Ovary (tissue), 9 donors: ENCODE measurements around the gene PCDH17. TPM values are rescaled to one million over a fixed set of nuclear protein-coding genes. Genes with fewer than 3 reads are reported as not detected.
A peak's percentile ranks its signal among the peaks of the same experiment; 100 is the strongest.

ENCODE experiments used
- DNase-seq, 5 donors: peaks; one replicate each; pipeline ENCODE4 v3.0.0-alpha.2; 2019 to 2020
- H3K27ac ChIP-seq, 2 donors: fragments of 200-600 bp; one replicate each; pipeline versions ENCODE4 v1.5.1 to v1.8.0; 2019 to 2022
- H3K27me3 ChIP-seq: fragments of 200-600 bp; one replicate; pipeline ENCODE4 v1.8.0; 2022
- H3K36me3 ChIP-seq: fragments of 200-600 bp; sonication (generic); one replicate; pipeline ENCODE4 v1.5.1; 2019
- H3K4me1 ChIP-seq: one replicate; pipeline ENCODE4 v1.8.1; 2013; ENCODE audit warnings: mild to moderate bottlenecking, moderate library complexity; ENCODE audit not compliant: insufficient read depth
- H3K4me3 ChIP-seq: fragments of 200-600 bp; sonication (generic); one replicate; pipeline ENCODE4 v1.5.1; 2017
- H3K9me3 ChIP-seq, 2 donors: fragments of 200-600 bp in 1 of 2; sonication (generic) in 1 of 2; one replicate each; pipeline versions ENCODE4 v1.5.1 to v1.8.1; 2013 to 2019; ENCODE audit warnings: mild to moderate bottlenecking in 1 of 2, moderate library complexity in 1 of 2
- EP300 ChIP-seq: sonication (generic); formaldehyde crosslinking; IDR thresholded peaks from one replicate; pipeline ENCODE4 v1.6.1; 2017; ENCODE audit warnings: antibody characterized with exemption
- POLR2A ChIP-seq: fragments of 450-650 bp; IDR thresholded peaks from one replicate; pipeline ENCODE4 v1.6.1; 2017; ENCODE audit warnings: antibody characterized with exemption, mild to moderate bottlenecking, moderate library complexity
- WGBS, 3 donors: extraction: QIAGEN DNeasy Blood & Tissue Kit in 1 of 3; methylation state at CpG; one replicate each; pipeline versions ENCODE4 v1.1.5 to v1.1.7; 2013 to 2017; 5-methylcytosine and 5-hydroxymethylcytosine counted together
- intact Hi-C, 4 donors: fragments of 100-400 bp; cut with DNase I; formaldehyde crosslinking; loops; one replicate each; pipeline versions ENCODE4 v1.11.0 to v1.15.1; 2022 to 2023
- polyA plus RNA-seq, 2 donors: library from polyadenylated mRNA; stranded (reverse); fragments of 200-250 nt in 1 of 2; fragments of 350-450 nt in 1 of 2; fragmentation: Illumina TruSeq in 1 of 2; extraction: RNeasy Lipid Tissue Mini Kit (QIAGEN cat#74804) in 1 of 2; gene quantifications; one replicate each; pipeline ENCODE4 v1.2.3, GENCODE V29; 2013 to 2014
- total RNA-seq, 7 donors: library from RNA; depleted of rRNA in 2 of 7; stranded (reverse); fragments of >200 nt in 2 of 7; fragmentation: NEBNext Ultra II Directional in 3 of 7; extraction: Animal tissue kit (Norgen Biotek cat#: 25700) in 3 of 7; gene quantifications; one replicate each; pipeline versions ENCODE4 v1.1.0 to v1.2.4, GENCODE V29; 2016 to 2023
- TF ChIP-seq, protein P1 (sequence below), 3 donors: fragments of 450-650 bp in 2 of 3; fragments of 200-600 bp in 1 of 3; IDR thresholded peaks; one replicate each; pipeline versions ENCODE4 v1.5.1 to v1.8.0; 2016 to 2022; ENCODE audit warnings: antibody characterized with exemption in 3 of 3, mild to moderate bottlenecking in 1 of 3
- donor health status: DM: no; HTN: no; CAD: no; lungs with moderate emphysema.
- donor health status: DM: no; HTN: no; CAD: no.
- donor health status: Bipolar disorder and iron deficiency.
- donor health status: DM: yes; HTN: yes; CAD: no.
- donor health status: DM: no; HTN: no; CAD: no.
- donor health status: DM: yes; HTN: yes; CAD: no.

PCDH17 gene
- total and polyA plus RNA-seq, 9 donors = 1.2 to 21.3 (median 2.4) TPM

DNA sequence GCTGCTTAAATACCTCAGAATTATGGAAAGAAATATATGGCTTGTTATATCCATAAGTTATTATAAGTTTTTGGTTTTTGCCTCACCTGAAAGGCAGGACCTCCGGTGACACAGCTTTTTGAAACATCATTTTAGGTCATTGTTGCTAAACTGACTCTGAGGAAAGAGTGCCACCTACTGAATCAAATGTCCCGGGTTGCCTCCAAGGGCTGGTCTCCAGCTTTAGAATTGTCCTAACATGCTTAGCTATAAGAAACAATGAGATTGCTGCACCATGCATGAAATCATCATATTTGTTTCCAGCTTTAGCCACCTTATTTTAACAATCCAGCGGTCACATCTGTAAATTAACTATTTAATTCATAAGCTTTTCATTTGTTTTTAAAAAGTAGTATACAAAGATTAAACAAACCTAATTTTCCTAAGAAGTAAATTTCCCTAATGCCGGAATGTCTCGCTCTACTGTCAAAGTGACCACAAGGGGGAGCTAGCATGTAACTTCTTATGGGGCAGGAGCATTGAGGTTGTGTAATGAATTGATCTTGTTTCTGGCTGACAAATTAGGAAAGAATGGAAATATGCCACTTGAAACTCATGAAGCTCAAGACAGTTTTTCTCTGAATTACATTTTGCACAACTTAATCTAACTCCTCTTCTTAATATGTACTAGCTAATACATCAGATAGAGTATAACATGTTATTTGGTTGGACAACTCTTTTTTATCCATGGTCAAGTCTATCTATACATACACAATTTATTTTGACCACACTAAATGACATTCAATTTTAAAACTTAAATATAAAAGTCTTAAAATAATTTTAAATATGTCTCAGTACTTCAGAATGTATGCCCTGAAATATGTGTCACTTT is 6.7 kb upstream of the PCDH17 start:
- H3K4me3 ChIP-seq = no peak overlapping the region
- DNase-seq = no peak
- no peaks in the 10 kb centered on the region for H3K9me3 ChIP-seq
- TF ChIP-seq, protein P1, sequence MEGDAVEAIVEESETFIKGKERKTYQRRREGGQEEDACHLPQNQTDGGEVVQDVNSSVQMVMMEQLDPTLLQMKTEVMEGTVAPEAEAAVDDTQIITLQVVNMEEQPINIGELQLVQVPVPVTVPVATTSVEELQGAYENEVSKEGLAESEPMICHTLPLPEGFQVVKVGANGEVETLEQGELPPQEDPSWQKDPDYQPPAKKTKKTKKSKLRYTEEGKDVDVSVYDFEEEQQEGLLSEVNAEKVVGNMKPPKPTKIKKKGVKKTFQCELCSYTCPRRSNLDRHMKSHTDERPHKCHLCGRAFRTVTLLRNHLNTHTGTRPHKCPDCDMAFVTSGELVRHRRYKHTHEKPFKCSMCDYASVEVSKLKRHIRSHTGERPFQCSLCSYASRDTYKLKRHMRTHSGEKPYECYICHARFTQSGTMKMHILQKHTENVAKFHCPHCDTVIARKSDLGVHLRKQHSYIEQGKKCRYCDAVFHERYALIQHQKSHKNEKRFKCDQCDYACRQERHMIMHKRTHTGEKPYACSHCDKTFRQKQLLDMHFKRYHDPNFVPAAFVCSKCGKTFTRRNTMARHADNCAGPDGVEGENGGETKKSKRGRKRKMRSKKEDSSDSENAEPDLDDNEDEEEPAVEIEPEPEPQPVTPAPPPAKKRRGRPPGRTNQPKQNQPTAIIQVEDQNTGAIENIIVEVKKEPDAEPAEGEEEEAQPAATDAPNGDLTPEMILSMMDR (IDR thresholded peaks at IDR 0.05) = no peak
- TF ChIP-seq EP300 (no peak), POLR2A (no peak)
- H3K36me3 ChIP-seq = no peaks in the 10 kb centered on the region
- H3K27me3 ChIP-seq = no peaks in the 10 kb centered on the region
- H3K27ac ChIP-seq = no peak overlapping the region
- peaks cover 3% of the 10 kb centered on the region for H3K4me1 ChIP-seq
- intact Hi-C loops = no loop called here
- WGBS, 3 donors = 7 to 11% (median 10%) methylated on average over 5 of the region's 5 CpGs

DNA sequence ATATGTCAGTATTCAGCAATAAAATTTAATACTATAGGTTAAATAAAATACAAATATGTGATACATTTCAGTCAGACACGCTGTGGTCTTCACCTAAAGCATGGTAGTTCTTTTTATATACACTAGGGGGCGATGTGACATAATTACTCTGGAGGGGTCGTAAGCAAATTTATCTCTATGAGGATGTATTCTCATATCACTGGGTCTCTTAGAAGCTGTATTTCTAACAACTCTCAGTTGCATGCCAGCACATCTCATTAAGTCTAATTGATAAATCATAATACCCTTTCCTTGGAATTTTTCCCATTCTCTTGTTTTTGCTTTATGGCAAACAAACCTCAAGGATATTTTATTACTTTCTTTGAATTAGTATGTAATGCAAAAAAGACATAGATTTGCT is 3.9 kb upstream of the PCDH17 start:
- Histone ChIP-seq H3K4me3 (no peak overlapping the region), H3K9me3 (no peaks in the 10 kb centered on the region), H3K36me3 (no peaks in the 10 kb centered on the region), H3K27ac (no peak overlapping the region), H3K4me1 (peaks cover 11% of the 10 kb centered on the region), H3K27me3 (no peaks in the 10 kb centered on the region)
- TF ChIP-seq EP300 (no peak), POLR2A (no peak)
- TF ChIP-seq, protein P1 (IDR thresholded peaks at IDR 0.05) = no peak
- WGBS, 3 donors = 2 to 5% (median 3%) methylated on average over 3 of the region's 3 CpGs
- DNase-seq = no peak
- intact Hi-C loops = no loop called here

DNA sequence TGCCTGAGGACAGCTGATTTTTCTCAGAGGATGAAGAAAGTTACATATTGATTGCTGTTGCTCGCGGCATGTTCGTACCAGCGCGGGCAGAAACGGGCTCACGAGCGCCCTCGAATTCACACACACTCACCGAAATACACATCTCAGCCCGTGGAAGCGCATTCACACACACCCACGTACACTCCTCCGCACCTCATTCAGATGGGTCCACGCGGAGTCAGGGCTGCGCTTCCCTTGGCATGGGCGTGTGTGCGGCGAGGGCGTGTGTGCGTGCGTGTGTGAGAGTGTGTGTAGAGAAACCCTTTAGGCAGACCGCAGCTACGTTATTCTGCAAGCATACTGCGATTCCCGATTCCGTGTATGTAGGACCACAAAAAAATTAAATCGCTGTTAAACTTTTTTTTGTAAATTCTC is 2.1 kb upstream of the PCDH17 start:
- intact Hi-C loops = no loop called here
- no peaks in the 10 kb centered on the region for H3K27me3 ChIP-seq
- DNase-seq = no peak

DNA sequence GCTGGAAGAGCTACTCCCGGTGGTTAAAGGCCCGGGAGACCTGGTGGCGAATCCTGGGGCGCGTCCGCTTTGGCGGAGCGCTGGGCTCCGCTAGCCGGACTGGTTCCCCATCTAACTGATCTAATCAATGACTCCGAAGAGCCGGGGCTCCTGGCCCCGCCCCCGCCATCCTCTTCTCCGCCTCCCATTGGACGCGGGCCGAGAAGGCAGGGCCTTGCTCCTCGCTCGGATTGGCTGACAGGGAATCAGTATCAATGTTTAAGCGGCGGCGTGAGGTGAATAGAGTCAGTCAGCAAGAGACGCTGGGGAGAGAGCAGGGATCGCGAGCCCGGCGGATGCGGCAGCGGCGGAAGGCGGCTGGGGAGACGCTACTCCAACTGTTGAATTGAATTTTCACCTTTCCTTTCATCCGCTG is 1.7 kb upstream of the PCDH17 start:
- Histone ChIP-seq H3K27me3 (no peaks in the 10 kb centered on the region), H3K9me3 (peaks cover 0 to 6% of the 10 kb centered on the region in 2 donors), H3K4me3 (peak overlapping the region; percentile 14), H3K4me1 (peaks cover 11% of the 10 kb centered on the region), H3K27ac (no peak overlapping the region), H3K36me3 (no peaks in the 10 kb centered on the region)
- intact Hi-C loops = no loop called here
- TF ChIP-seq EP300 (no peak), POLR2A (no peak)
- TF ChIP-seq, protein P1 (IDR thresholded peaks at IDR 0.05) = no peak
- 1% methylated on average over 34 of the region's 34 CpGs for WGBS, 3 donors
- DNase-seq = peak in 4 of 5 donors; percentile 41 to 70 (median 60)

More for the DNA sequence above, 2.1 kb upstream of the PCDH17 start:
- H3K4me1 ChIP-seq = peaks cover 11% of the 10 kb centered on the region
- peak overlapping the region; percentile 14 for H3K4me3 ChIP-seq
- no peak for TF ChIP-seq POLR2A
- WGBS, 3 donors = 1% methylated on average over 29 of the region's 29 CpGs
- no peaks in the 10 kb centered on the region for H3K36me3 ChIP-seq
- H3K27ac ChIP-seq = no peak overlapping the region
- H3K9me3 ChIP-seq = peaks cover 0 to 5% of the 10 kb centered on the region in 2 donors
